ENCODE measurements around the gene CCNI2.

CCNI2 gene

GRCh38 chr5:132736853-132737833 is 10.1 kb upstream of the CCNI2 start, which contains the start of gene KIF3A:
KIF3A (minus strand) TSS chr5:132737546; CDS start chr5:132737419, 127 bp downstream.
- 2% methylated on average over 81 of the region's 81 CpGs for WGBS
- Histone ChIP-seq H3K27me3 (ENCODE audit: insufficient read depth, low read length) (peaks cover 11% of the 10 kb centered on the region; the same call in 1 of the 2 replicates), H3K4me3 (ENCODE audit: low read length) (peak within 1 kb of the TSS; percentile 76), H3K9ac (ENCODE audit: low read depth, low read length) (peak within 1 kb of the TSS; percentile 61), H3K9me3 (ENCODE audit: insufficient read depth, low read depth, low read length) (no peaks in the 10 kb centered on the region), H3K27ac (ENCODE audit: low read depth, low read length) (no peak within 1 kb of the TSS), H3K36me3 (ENCODE audit: insufficient read depth, low read length) (0 out of 2 replicates have a peak, but pooled peaks cover 2% of the 10 kb centered on the region), H3K4me1 (ENCODE audit: insufficient read depth, low read length) (peaks cover 4% of the 10 kb centered on the region; the same call in 1 of the 2 replicates)

GRCh38 chr5:132737982-132738681 is 9.1 kb upstream of the CCNI2 start:
- Histone ChIP-seq H3K4me1 (ENCODE audit: insufficient read depth, low read length) (peaks cover 4% of the 10 kb centered on the region; the same call in 1 of the 2 replicates), H3K9me3 (ENCODE audit: insufficient read depth, low read depth, low read length) (no peaks in the 10 kb centered on the region), H3K27ac (ENCODE audit: low read depth, low read length) (no peak overlapping the region), H3K36me3 (ENCODE audit: insufficient read depth, low read length) (0 out of 2 replicates have a peak, but pooled peaks cover 2% of the 10 kb centered on the region), H3K4me3 (ENCODE audit: low read length) (peak overlapping the region; percentile 76), H3K27me3 (ENCODE audit: insufficient read depth, low read length) (peaks cover 11% of the 10 kb centered on the region; the same call in 1 of the 2 replicates), H3K9ac (ENCODE audit: low read depth, low read length) (no peak overlapping the region)
- 84% methylated on average over 8 of the region's 9 CpGs for WGBS

- no peaks in the 10 kb centered on the region for H3K36me3 ChIP-seq (ENCODE audit: insufficient read depth, low read length)
- 93% methylated on average over 1 of the region's 1 CpG for WGBS
Observed at GRCh38 chr5:132739232-132739631, 8.0 kb upstream of the CCNI2 start.

DNA sequence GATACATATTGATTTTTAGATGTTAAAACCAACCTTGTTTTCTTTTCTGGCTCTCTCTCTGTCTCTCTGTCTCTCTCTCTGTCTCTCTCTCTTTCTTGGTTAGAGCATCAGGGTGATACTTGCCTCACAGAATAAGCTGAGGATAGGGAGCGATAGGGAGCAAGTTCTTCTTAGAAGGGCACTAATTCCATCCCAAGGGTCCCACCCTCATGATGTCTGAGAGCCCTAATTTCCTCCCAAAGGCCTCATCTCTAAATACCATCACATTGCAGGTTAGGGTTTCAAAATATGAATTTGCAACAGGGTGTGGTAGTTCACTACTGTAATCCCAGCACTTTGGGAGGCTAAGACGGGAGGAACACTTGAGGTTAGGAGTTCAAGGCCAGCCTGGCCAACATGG is 5.1 kb upstream of the CCNI2 start:
- Histone ChIP-seq H3K4me3 (ENCODE audit: low read length) (no peak overlapping the region), H3K4me1 (ENCODE audit: insufficient read depth, low read length) (no peaks in the 10 kb centered on the region), H3K27ac (ENCODE audit: low read depth, low read length) (no peak overlapping the region), H3K27me3 (ENCODE audit: insufficient read depth, low read length) (peaks cover 40% of the 10 kb centered on the region), H3K9me3 (ENCODE audit: insufficient read depth, low read depth, low read length) (no peaks in the 10 kb centered on the region), H3K9ac (ENCODE audit: low read depth, low read length) (no peak overlapping the region), H3K36me3 (ENCODE audit: insufficient read depth, low read length) (no peaks in the 10 kb centered on the region)
- 95% methylated on average over 2 of the region's 2 CpGs for WGBS

More at GRCh38 chr5:132739232-132739631, 8.0 kb upstream of the CCNI2 start:
- Histone ChIP-seq H3K9ac (ENCODE audit: low read depth, low read length) (no peak overlapping the region), H3K4me3 (ENCODE audit: low read length) (no peak overlapping the region), H3K9me3 (ENCODE audit: insufficient read depth, low read depth, low read length) (no peaks in the 10 kb centered on the region), H3K27ac (ENCODE audit: low read depth, low read length) (no peak overlapping the region), H3K4me1 (ENCODE audit: insufficient read depth, low read length) (peaks cover 4% of the 10 kb centered on the region; the same call in 1 of the 2 replicates), H3K27me3 (ENCODE audit: insufficient read depth, low read length) (peaks cover 14% of the 10 kb centered on the region)

GRCh38 chr5:132742626-132743025 is 4.6 kb upstream of the CCNI2 start:
- H3K27me3 ChIP-seq (ENCODE audit: insufficient read depth, low read length): peaks cover 45% of the 10 kb centered on the region
- no peak overlapping the region for H3K9ac ChIP-seq (ENCODE audit: low read depth, low read length)
- 85% methylated on average over 4 of the region's 5 CpGs for WGBS
- H3K36me3 ChIP-seq (ENCODE audit: insufficient read depth, low read length): no peaks in the 10 kb centered on the region
- no peaks in the 10 kb centered on the region for H3K9me3 ChIP-seq (ENCODE audit: insufficient read depth, low read depth, low read length)
- H3K4me1 ChIP-seq (ENCODE audit: insufficient read depth, low read length): no peaks in the 10 kb centered on the region
- no peak overlapping the region for H3K4me3 ChIP-seq (ENCODE audit: low read length)
- H3K27ac ChIP-seq (ENCODE audit: low read depth, low read length): no peak overlapping the region

DNA sequence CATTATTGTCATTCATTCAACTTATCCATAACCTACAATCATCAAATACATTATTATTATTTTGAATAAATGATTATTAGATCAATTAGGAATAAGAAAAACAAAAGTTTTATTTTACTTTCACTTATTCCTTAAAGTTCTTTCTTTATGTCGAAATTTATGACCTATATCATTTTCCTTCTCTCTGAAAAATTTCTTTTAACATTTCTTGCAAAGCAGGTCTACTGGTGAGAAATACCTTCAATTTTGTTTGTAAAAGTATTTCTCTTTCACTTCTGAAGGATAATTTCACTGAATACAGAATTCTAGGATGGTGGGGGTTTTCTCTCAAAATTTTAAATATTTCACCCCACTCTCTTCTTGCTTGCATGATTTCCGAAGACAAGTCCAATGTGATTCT is 2.6 kb upstream of the CCNI2 start:
- Histone ChIP-seq H3K27ac (ENCODE audit: low read depth, low read length) (no peak overlapping the region), H3K4me3 (ENCODE audit: low read length) (no peak overlapping the region), H3K9me3 (ENCODE audit: insufficient read depth, low read depth, low read length) (no peaks in the 10 kb centered on the region), H3K27me3 (ENCODE audit: insufficient read depth, low read length) (peaks cover 59% of the 10 kb centered on the region), H3K4me1 (ENCODE audit: insufficient read depth, low read length) (no peaks in the 10 kb centered on the region), H3K9ac (ENCODE audit: low read depth, low read length) (no peak overlapping the region), H3K36me3 (ENCODE audit: insufficient read depth, low read length) (no peaks in the 10 kb centered on the region)
- WGBS: 84% methylated on average over 2 of the region's 2 CpGs

- Histone ChIP-seq H3K36me3 (ENCODE audit: insufficient read depth, low read length) (no peaks in the 10 kb centered on the region), H3K4me3 (ENCODE audit: low read length) (peak overlapping the region; percentile 51), H3K27me3 (ENCODE audit: insufficient read depth, low read length) (peaks cover 73% of the 10 kb centered on the region), H3K4me1 (ENCODE audit: insufficient read depth, low read length) (no peaks in the 10 kb centered on the region), H3K9ac (ENCODE audit: low read depth, low read length) (no peak overlapping the region), H3K9me3 (ENCODE audit: insufficient read depth, low read depth, low read length) (no peaks in the 10 kb centered on the region), H3K27ac (ENCODE audit: low read depth, low read length) (no peak overlapping the region)
- 53% methylated on average over 2 of the region's 3 CpGs for WGBS
Observed at GRCh38 chr5:132746592-132746953, 653 bp upstream of the CCNI2 start.

- H3K27me3 ChIP-seq (ENCODE audit: insufficient read depth, low read length): peaks cover 76% of the 10 kb centered on the region
Observed at GRCh38 chr5:132747616-132748440, 602 bp downstream of the CCNI2 start.

GRCh38 chr5:132748522-132749000 is 1.3 kb downstream of the CCNI2 start:
- Histone ChIP-seq H3K27me3 (ENCODE audit: insufficient read depth, low read length) (peaks cover 76% of the 10 kb centered on the region), H3K4me3 (ENCODE audit: low read length) (no peak overlapping the region; the same call in 1 of the 2 replicates), H3K9ac (ENCODE audit: low read depth, low read length) (no peak overlapping the region), H3K9me3 (ENCODE audit: insufficient read depth, low read depth, low read length) (no peaks in the 10 kb centered on the region), H3K36me3 (ENCODE audit: insufficient read depth, low read length) (no peaks in the 10 kb centered on the region), H3K27ac (ENCODE audit: low read depth, low read length) (no peak overlapping the region), H3K4me1 (ENCODE audit: insufficient read depth, low read length) (no peaks in the 10 kb centered on the region; the same call in 1 of the 2 replicates)
- 90% methylated on average over 10 of the region's 10 CpGs for WGBS

More at GRCh38 chr5:132747616-132748440, 602 bp downstream of the CCNI2 start:
- Histone ChIP-seq H3K4me1 (ENCODE audit: insufficient read depth, low read length) (no peaks in the 10 kb centered on the region), H3K27ac (ENCODE audit: low read depth, low read length) (no peak overlapping the region), H3K9me3 (ENCODE audit: insufficient read depth, low read depth, low read length) (no peaks in the 10 kb centered on the region), H3K36me3 (ENCODE audit: insufficient read depth, low read length) (no peaks in the 10 kb centered on the region), H3K4me3 (ENCODE audit: low read length) (peak overlapping the region; percentile 51), H3K9ac (ENCODE audit: low read depth, low read length) (peak overlapping the region; percentile 41; the same call in 1 of the 2 replicates)
- 11% methylated on average over 76 of the region's 76 CpGs for WGBS

DNA sequence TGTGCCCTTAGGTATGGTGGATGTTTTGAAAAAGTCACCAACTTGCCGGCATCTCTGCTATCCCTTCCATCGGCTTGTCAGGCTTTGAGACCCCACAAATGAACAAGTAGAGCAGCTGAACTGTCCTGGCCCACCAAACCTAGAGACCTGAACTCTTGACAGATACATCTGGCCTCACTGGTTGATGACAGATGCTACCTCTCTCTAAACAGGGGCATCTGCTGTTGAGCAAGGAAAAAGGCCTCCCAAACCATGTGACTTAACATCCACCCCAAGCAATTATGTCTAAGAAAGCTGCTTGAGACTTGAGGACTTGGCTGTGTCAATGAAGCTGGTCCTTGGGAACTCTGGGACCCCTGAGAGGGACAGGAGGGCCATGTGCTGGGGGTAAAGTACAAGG is 2.3 kb downstream of the CCNI2 start:
- Histone ChIP-seq H3K9me3 (ENCODE audit: insufficient read depth, low read depth, low read length) (no peaks in the 10 kb centered on the region), H3K9ac (ENCODE audit: low read depth, low read length) (no peak overlapping the region), H3K4me3 (ENCODE audit: low read length) (no peak overlapping the region), H3K36me3 (ENCODE audit: insufficient read depth, low read length) (no peaks in the 10 kb centered on the region), H3K27ac (ENCODE audit: low read depth, low read length) (no peak overlapping the region), H3K4me1 (ENCODE audit: insufficient read depth, low read length) (peaks cover under 1% of the 10 kb centered on the region; the same call in 1 of the 2 replicates), H3K27me3 (ENCODE audit: insufficient read depth, low read length) (peaks cover 71% of the 10 kb centered on the region)
- WGBS: 93% methylated on average over 2 of the region's 2 CpGs
